Adrenal gland (tissue), 12 donors: ENCODE measurements around the gene ZNF232. TPM values are rescaled to one million over a fixed set of nuclear protein-coding genes. Genes with fewer than 3 reads are reported as not detected.
"Not testable (repeated sequence)": the region's sequence is repeated elsewhere in the genome, so short reads cannot be mapped to it uniquely, and the experiment has no call there.

ENCODE experiments used
- DNase-seq, 7 donors: peaks; one replicate each; pipeline ENCODE4 v3.0.0-alpha.2; 2019 to 2020
- H3K27ac ChIP-seq, 5 donors: fragments of 200-600 bp; sonication (generic) in 4 of 5; 1 replicate in 3 of 5; 2 replicates in 2 of 5; pipeline versions ENCODE4 v1.5.1 to v1.8.0; 2016 to 2020; ENCODE audit warnings: mild to moderate bottlenecking in 1 of 5
- H3K27me3 ChIP-seq: fragments of 200-600 bp; 2 replicates; pipeline ENCODE4 v1.8.0; 2021
- H3K36me3 ChIP-seq, 2 donors: fragments of 200-600 bp; replicated peaks in 1 of 2; 1 replicate in 1 of 2; 2 replicates in 1 of 2; pipeline versions ENCODE4 v1.5.1 to v1.8.0; 2018 to 2022
- H3K4me1 ChIP-seq, 2 donors: fragments of 200-600 bp; replicated peaks in 1 of 2; 1 replicate in 1 of 2; 2 replicates in 1 of 2; pipeline versions ENCODE4 v1.5.1 to v1.8.0; 2018 to 2021
- H3K4me3 ChIP-seq, 4 donors: fragments of 200-600 bp; sonication (generic) in 3 of 4; one replicate each; pipeline ENCODE4 v1.5.1; 2016 to 2018
- H3K9me3 ChIP-seq, 3 donors: fragments of 200-600 bp; sonication (generic) in 1 of 3; replicated peaks in 1 of 3; 1 replicate in 2 of 3; 2 replicates in 1 of 3; pipeline versions ENCODE4 v1.5.1 to v1.8.0; 2016 to 2021
- CTCF ChIP-seq, 6 experiments: fragments of 450-650 bp in 4 of 6; fragments of 200-600 bp in 2 of 6; sonication (generic) in 1 of 6; IDR thresholded peaks; 1 replicate in 5 of 6; 2 replicates in 1 of 6; pipeline versions ENCODE4 v1.5.1 to v1.8.0; 2016 to 2021; ENCODE audit warnings: antibody characterized with exemption in 6 of 6, mild to moderate bottlenecking in 2 of 6, moderate library complexity in 1 of 6
- POLR2A ChIP-seq, 2 donors: fragments of 450-650 bp; IDR thresholded peaks; one replicate each; pipeline ENCODE4 v1.6.1; 2017; ENCODE audit warnings: antibody characterized with exemption in 2 of 2, mild to moderate bottlenecking in 2 of 2, moderate library complexity in 1 of 2
- WGBS, 4 donors: extraction: QIAGEN DNeasy Blood & Tissue Kit in 2 of 4; methylation state at CpG; one replicate each; pipeline versions ENCODE4 v1.1.5 to v1.1.7; 2013 to 2017; 5-methylcytosine and 5-hydroxymethylcytosine counted together
- intact Hi-C, 2 donors: fragments of 100-400 bp; cut with DNase I; formaldehyde crosslinking; loops; one replicate each; pipeline versions ENCODE4 v1.14.1 to v1.15.0; 2022 to 2023
- polyA plus RNA-seq, 3 donors: library from polyadenylated mRNA; stranded (reverse); fragments of 200-250 nt in 2 of 3; fragments of 350-450 nt in 1 of 3; fragmentation: Illumina TruSeq in 1 of 3; extraction: RNeasy Lipid Tissue Mini Kit (QIAGEN cat#74804) in 1 of 3; gene quantifications; one replicate each; pipeline ENCODE4 v1.2.3, GENCODE V29; 2013 to 2014
- total RNA-seq, 9 donors: library from RNA; depleted of rRNA in 4 of 9; stranded (reverse); fragments of >200 nt in 4 of 9; fragments of 120-200 nt in 1 of 9; fragmentation: NEBNext Ultra II Directional in 1 of 9; extraction: Animal tissue kit (Norgen Biotek cat#: 25700) in 1 of 9; gene quantifications; one replicate each; pipeline versions ENCODE4 v1.1.0 to v1.2.4, GENCODE V29; 2013 to 2023
- donor health status: healthy with polysubstance abuse.
- donor health status: Bipolar disorder and iron deficiency.
- donor health status: DM: yes; HTN: yes; CAD: no.
- donor health status: DM: no; HTN: no; CAD: no.
- donor health status: DM: no; HTN: no; CAD: no.
- donor health status: DM: yes; HTN: yes; CAD: no.

Gene ZNF232
- total and polyA plus RNA-seq, 12 donors, result 3.6 to 14.6 (median 6.7) TPM

- no peaks in the 10 kb centered on the region for H3K27me3 ChIP-seq
- peaks cover 0 to 25% of the 10 kb centered on the region in 2 donors for H3K36me3 ChIP-seq
- H3K9me3 ChIP-seq, result peaks cover 7 to 91% (median 50%) of the 10 kb centered on the region in 3 donors
- no peaks in the 10 kb centered on the region for H3K4me1 ChIP-seq
- no peak overlapping the region for H3K27ac ChIP-seq
- TF ChIP-seq CTCF (IDR thresholded peaks at IDR 0.05), result no peak
- TF ChIP-seq POLR2A (IDR thresholded peaks at IDR 0.05), result no peak
- DNase-seq, result no peak
- peak overlapping the region in 1 of 4 donors; percentile 17 for H3K4me3 ChIP-seq
- 96 to 99% (median 98%) methylated on average over 6 of the region's 6 CpGs for WGBS, 4 donors
- intact Hi-C loops, result loop anchor here in 1 of 2 donors (5.0 kb wide), 1 partner anchor 90 kb away; no protein-coding TSS in a partner anchor
Measured at GRCh38 chr17:5092218-5093010, 19.3 kb downstream of the ZNF232 start.

GRCh38 chr17:5080591-5080990 is 31.1 kb downstream of the ZNF232 start:
- WGBS, 4 donors, result 89 to 90% (median 89%) methylated on average over 3 of the region's 3 CpGs
- H3K36me3 ChIP-seq, result no peaks in the 10 kb centered on the region
- H3K4me3 ChIP-seq, result no peak overlapping the region
- no peak overlapping the region for H3K27ac ChIP-seq
- TF ChIP-seq POLR2A (IDR thresholded peaks at IDR 0.05), result no peak
- TF ChIP-seq CTCF (IDR thresholded peaks at IDR 0.05), result no peak
- peaks cover 4 to 9% of the 10 kb centered on the region in 2 donors for H3K4me1 ChIP-seq
- DNase-seq, result no peak
- intact Hi-C loops, result no loop called here
- H3K9me3 ChIP-seq, result peaks cover 0 to 9% (median 0%) of the 10 kb centered on the region in 3 donors
- H3K27me3 ChIP-seq, result no peaks in the 10 kb centered on the region

- Histone ChIP-seq H3K4me1 (peaks cover 4 to 9% of the 10 kb centered on the region in 2 donors), H3K4me3 (peak within 1 kb of the TSS; percentile 4 to 93 (median 62)), H3K9me3 (no peaks in the 10 kb centered on the region), H3K27me3 (no peaks in the 10 kb centered on the region), H3K27ac (peak within 1 kb of the TSS in 4 of 5 donors; percentile 2 to 83 (median 42)), H3K36me3 (no peaks in the 10 kb centered on the region)
- WGBS, 4 donors, result 1 to 4% (median 2%) methylated on average over 17 to 75 of the region's 75 CpGs
- DNase-seq, result peak; percentile 81 to 91 (median 84)
- TF ChIP-seq CTCF (IDR thresholded peaks at IDR 0.05), result peak in 3 of 6 experiments; percentile 5 to 30 (median 21)
- peak; percentile 29 to 40 for TF ChIP-seq POLR2A (IDR thresholded peaks at IDR 0.05)
- intact Hi-C loops, result no loop called here
Measured at GRCh38 chr17:5078106-5079028, 33.3 kb downstream of the ZNF232 start, which contains the start of gene ZFP3. TSS of gene ZFP3 (plus strand) at chr17:5078467. CDS start at chr17:5091505, 13,038 bp downstream.

GRCh38 chr17:5077781-5078105 is 33.9 kb downstream of the ZNF232 start:
- H3K27ac ChIP-seq, result peak overlapping the region in 4 of 5 donors; percentile 2 to 83 (median 42)
- no peaks in the 10 kb centered on the region for H3K36me3 ChIP-seq
- no peak for TF ChIP-seq POLR2A (IDR thresholded peaks at IDR 0.05)
- TF ChIP-seq CTCF (IDR thresholded peaks at IDR 0.05), result no peak
- H3K27me3 ChIP-seq, result no peaks in the 10 kb centered on the region
- 9 to 37% (median 13%) methylated on average over 10 to 14 of the region's 14 CpGs for WGBS, 4 donors
- peaks cover 4 to 9% of the 10 kb centered on the region in 2 donors for H3K4me1 ChIP-seq
- H3K4me3 ChIP-seq, result peak overlapping the region; percentile 4 to 93 (median 62)
- H3K9me3 ChIP-seq, result no peaks in the 10 kb centered on the region
- intact Hi-C loops, result no loop called here
- peak in 1 of 7 donors; percentile 20 for DNase-seq

- intact Hi-C loops, H3K9me3 ChIP-seq, H3K36me3 ChIP-seq, H3K4me1 ChIP-seq, DNase-seq, H3K27me3 ChIP-seq: not testable (repeated sequence)
- H3K27ac ChIP-seq, result peak overlapping the region in 1 of 5 donors; percentile 83
- H3K4me3 ChIP-seq, result peak overlapping the region in 1 of 4 donors; percentile 55
- 90 to 99% (median 98%) methylated on average over 24 of the region's 24 CpGs for WGBS, 4 donors
Measured at GRCh38 chr17:5077275-5077674, 34.4 kb downstream of the ZNF232 start.

- DNase-seq, H3K9me3 ChIP-seq, H3K4me1 ChIP-seq, H3K4me3 ChIP-seq, H3K27ac ChIP-seq, intact Hi-C loops, H3K36me3 ChIP-seq, H3K27me3 ChIP-seq: not testable (repeated sequence)
- 65 to 87% (median 83%) methylated on average over 4 to 5 of the region's 5 CpGs for WGBS, 4 donors
Measured at GRCh38 chr17:5075472-5075871, 36.2 kb downstream of the ZNF232 start.
